ENCODE measurements around the gene XBP1.

GRCh38 chr22:28810821-28811491, 10.6 kb upstream of the XBP1 start:
- no peak for TF ChIP-seq CTCF (conservative IDR thresholded peaks at IDR 0.05; ENCODE audit: low read length)
- TF ChIP-seq EZH2phosphoT487 (IDR thresholded peaks at IDR 0.05; ENCODE audit: borderline replicate concordance, low read depth, low read length), result no peak
